ENCODE data around the gene ZNF474.
"Not testable (repeated sequence)": the region's sequence is repeated elsewhere in the genome, so short reads cannot be mapped to it uniquely, and the experiment has no call there.

ZNF474 gene

GRCh38 chr5:122129306-122129705 lies at the start of gene ZNF474:
Gene ZNF474, plus strand, starts transcription at chr5:122129546. Its CDS starts 22,445 bp downstream, at chr5:122151991.
- DNase-seq (ENCODE audit: low spot score): no peak

GRCh38 chr5:122081541-122081940 lies 47.8 kb upstream of the ZNF474 start:
- no peak for DNase-seq (ENCODE audit: low spot score)

- DNase-seq (ENCODE audit: low spot score): no peak
Observed at GRCh38 chr5:122083535-122083934, 45.8 kb upstream of the ZNF474 start.

- DNase-seq (ENCODE audit: low spot score): no peak
Observed at GRCh38 chr5:122085041-122085440, 44.3 kb upstream of the ZNF474 start.

- DNase-seq (ENCODE audit: low spot score): no peak
Observed at GRCh38 chr5:122089096-122090013, 40.0 kb upstream of the ZNF474 start.

GRCh38 chr5:122091936-122092600 lies 37.3 kb upstream of the ZNF474 start:
- no peak for DNase-seq (ENCODE audit: low spot score)

- DNase-seq (ENCODE audit: low spot score): no peak
Observed at GRCh38 chr5:122093415-122094180, 35.7 kb upstream of the ZNF474 start.

GRCh38 chr5:122094251-122094650 lies 35.1 kb upstream of the ZNF474 start:
- not testable (repeated sequence) for DNase-seq (ENCODE audit: low spot score)

- DNase-seq (ENCODE audit: low spot score): no peak
Observed at GRCh38 chr5:122095158-122095557, 34.2 kb upstream of the ZNF474 start.

- DNase-seq (ENCODE audit: low spot score): no peak
Observed at GRCh38 chr5:122097391-122097790, 32.0 kb upstream of the ZNF474 start.

- DNase-seq (ENCODE audit: low spot score): no peak
Observed at GRCh38 chr5:122099060-122099790, 30.1 kb upstream of the ZNF474 start.

- DNase-seq (ENCODE audit: low spot score): no peak
Observed at GRCh38 chr5:122101636-122102285, 27.6 kb upstream of the ZNF474 start.

- no peak for DNase-seq (ENCODE audit: low spot score)
Observed at GRCh38 chr5:122102825-122103224, 26.5 kb upstream of the ZNF474 start.

GRCh38 chr5:122105909-122106308 lies 23.4 kb upstream of the ZNF474 start:
- DNase-seq (ENCODE audit: low spot score): no peak

- no peak for DNase-seq (ENCODE audit: low spot score)
Observed at GRCh38 chr5:122107016-122107415, 22.3 kb upstream of the ZNF474 start.

GRCh38 chr5:122110987-122111386 lies 18.4 kb upstream of the ZNF474 start:
- no peak for DNase-seq (ENCODE audit: low spot score)

- no peak for DNase-seq (ENCODE audit: low spot score)
Observed at GRCh38 chr5:122111460-122111859, 17.9 kb upstream of the ZNF474 start.

- no peak for DNase-seq (ENCODE audit: low spot score)
Observed at GRCh38 chr5:122112063-122112462, 17.3 kb upstream of the ZNF474 start.

- DNase-seq (ENCODE audit: low spot score): no peak
Observed at GRCh38 chr5:122112733-122113558, 16.4 kb upstream of the ZNF474 start.

GRCh38 chr5:122114501-122114900 lies 14.8 kb upstream of the ZNF474 start:
- DNase-seq (ENCODE audit: low spot score): no peak

All from HuH-7.5 (cell line).